Measurements from ENCODE around the gene NPHP3.

Gene NPHP3

DNA sequence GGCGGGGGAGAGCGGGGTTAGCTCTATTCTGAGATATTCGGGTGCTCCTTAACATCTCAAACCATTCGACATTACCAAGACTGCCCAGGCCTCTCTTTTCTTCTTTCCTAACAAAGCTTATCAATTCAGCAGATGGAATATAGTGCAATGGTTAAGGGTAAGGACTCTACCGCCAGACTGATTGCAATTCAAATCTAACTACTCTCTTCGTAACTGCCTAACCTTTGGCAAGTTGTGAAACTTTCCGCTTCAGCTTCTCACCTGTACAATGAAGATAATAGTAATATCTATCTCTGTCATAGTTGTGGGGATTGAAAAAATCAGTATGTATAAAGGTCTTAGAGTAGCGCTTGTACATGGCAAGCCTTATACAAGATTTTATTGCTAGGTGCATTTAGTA is 61.1 kb downstream of the NPHP3 start:
- TF ChIP-seq TEAD4 (IDR thresholded peaks at IDR 0.05) (no peak), CREB1 (IDR thresholded peaks at IDR 0.05; ENCODE audit: low read depth) (no peak), ZBTB7A (IDR thresholded peaks at IDR 0.05; ENCODE audit: low read depth) (no peak), USF1 (IDR thresholded peaks at IDR 0.05) (no peak), RAD21 (IDR thresholded peaks at IDR 0.05; ENCODE audit: low read depth) (no peak), TAF1 (IDR thresholded peaks at IDR 0.05; ENCODE audit: low read depth) (no peak), EP300 (IDR thresholded peaks at IDR 0.05; ENCODE audit: borderline replicate concordance) (no peak), TCF12 (IDR thresholded peaks at IDR 0.05; ENCODE audit: low read depth) (no peak), NFIC (IDR thresholded peaks at IDR 0.05) (no peak), YY1 (IDR thresholded peaks at IDR 0.05; ENCODE audit: low read depth) (no peak), CEBPB (IDR thresholded peaks at IDR 0.05) (no peak), REST (IDR thresholded peaks at IDR 0.05; ENCODE audit: low read depth) (no peak), EGR1 (IDR thresholded peaks at IDR 0.05) (no peak), FOXM1 (IDR thresholded peaks at IDR 0.05; ENCODE audit: borderline replicate concordance, low read depth) (no peak), MAX (IDR thresholded peaks at IDR 0.05) (no peak)

- TF ChIP-seq REST (IDR thresholded peaks at IDR 0.05; ENCODE audit: low read depth) = no peak
- TF ChIP-seq ZBTB7A (IDR thresholded peaks at IDR 0.05; ENCODE audit: low read depth) = no peak
- no peak for TF ChIP-seq CREB1 (IDR thresholded peaks at IDR 0.05; ENCODE audit: low read depth)
- TF ChIP-seq EGR1 (IDR thresholded peaks at IDR 0.05) = no peak
- TF ChIP-seq TCF12 (IDR thresholded peaks at IDR 0.05; ENCODE audit: low read depth) = no peak
- no peak for TF ChIP-seq USF1 (IDR thresholded peaks at IDR 0.05)
- TF ChIP-seq EP300 (IDR thresholded peaks at IDR 0.05; ENCODE audit: borderline replicate concordance) = no peak
- TF ChIP-seq TAF1 (IDR thresholded peaks at IDR 0.05; ENCODE audit: low read depth) = no peak
- TF ChIP-seq YY1 (IDR thresholded peaks at IDR 0.05; ENCODE audit: low read depth) = no peak
- no peak for TF ChIP-seq RAD21 (IDR thresholded peaks at IDR 0.05; ENCODE audit: low read depth)
- TF ChIP-seq FOXM1 (IDR thresholded peaks at IDR 0.05; ENCODE audit: borderline replicate concordance, low read depth) = no peak
- no peak for TF ChIP-seq TEAD4 (IDR thresholded peaks at IDR 0.05)
- TF ChIP-seq NFIC (IDR thresholded peaks at IDR 0.05) = no peak
- no peak for TF ChIP-seq MAX (IDR thresholded peaks at IDR 0.05)
- no peak for TF ChIP-seq CEBPB (IDR thresholded peaks at IDR 0.05)
Measured at GRCh38 chr3:132660811-132661070, 61.5 kb downstream of the NPHP3 start.

DNA sequence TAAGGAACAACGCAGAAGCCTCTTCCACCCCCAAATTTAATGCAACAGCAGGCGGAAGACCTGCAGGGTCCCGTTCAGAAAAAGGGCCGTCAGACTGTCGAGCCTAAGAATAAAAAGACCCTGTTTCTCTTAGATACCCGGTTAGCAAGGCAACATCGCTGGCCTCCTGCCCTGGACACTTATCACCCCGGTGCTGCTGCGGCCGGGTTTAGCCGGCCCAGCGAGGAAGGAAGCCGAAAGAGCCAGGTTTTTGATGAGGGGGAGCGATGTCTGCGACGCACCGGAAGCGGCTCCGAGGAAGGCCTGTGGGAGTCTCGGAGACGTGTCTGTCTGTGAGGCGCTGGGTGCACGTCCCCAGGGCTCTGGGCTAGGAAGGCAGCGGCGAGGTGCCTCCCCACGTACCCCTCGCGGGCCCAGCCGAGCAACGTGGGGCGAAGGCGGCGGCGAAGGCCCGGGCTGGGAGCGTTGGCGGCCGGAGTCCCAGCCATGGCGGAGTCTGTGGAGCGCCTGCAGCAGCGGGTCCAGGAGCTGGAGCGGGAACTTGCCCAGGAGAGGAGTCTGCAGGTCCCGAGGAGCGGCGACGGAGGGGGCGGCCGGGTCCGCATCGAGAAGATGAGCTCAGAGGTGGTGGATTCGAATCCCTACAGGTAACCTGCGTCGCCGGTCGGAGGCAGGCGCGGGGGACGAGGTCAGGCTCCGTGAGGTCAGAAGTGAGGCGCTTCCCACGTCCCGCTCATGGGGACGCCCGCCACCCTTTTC is 62.0 kb downstream of the NPHP3 start, which contains the start of gene UBA5:
Gene UBA5, plus strand, starts transcription at position 278 of the 759 bp plus-strand sequence. Its CDS starts 209 bp downstream, at position 487.
- TF ChIP-seq EP300 (IDR thresholded peaks at IDR 0.05; ENCODE audit: borderline replicate concordance) (no peak), USF1 (IDR thresholded peaks at IDR 0.05) (0 out of 2 replicates have a peak, but pooled peaks have one; percentile 1), TAF1 (IDR thresholded peaks at IDR 0.05; ENCODE audit: low read depth) (peak; percentile 75), RAD21 (IDR thresholded peaks at IDR 0.05; ENCODE audit: low read depth) (no peak), CEBPB (IDR thresholded peaks at IDR 0.05) (no peak), MAX (IDR thresholded peaks at IDR 0.05) (no peak), TCF12 (IDR thresholded peaks at IDR 0.05; ENCODE audit: low read depth) (no peak; the same call in 1 of the 2 replicates), FOXM1 (IDR thresholded peaks at IDR 0.05; ENCODE audit: borderline replicate concordance, low read depth) (no peak), TEAD4 (IDR thresholded peaks at IDR 0.05) (0 out of 2 replicates have a peak, but pooled peaks have one; percentile 4), ZBTB7A (IDR thresholded peaks at IDR 0.05; ENCODE audit: low read depth) (no peak), EGR1 (IDR thresholded peaks at IDR 0.05) (no peak), NFIC (IDR thresholded peaks at IDR 0.05) (no peak; the same call in none of the 2 replicates), REST (IDR thresholded peaks at IDR 0.05; ENCODE audit: low read depth) (no peak), YY1 (IDR thresholded peaks at IDR 0.05; ENCODE audit: low read depth) (peak; percentile 61; the same call in 1 of the 2 replicates), CREB1 (IDR thresholded peaks at IDR 0.05; ENCODE audit: low read depth) (no peak)
